AG08395 (cell line): ENCODE data around the gene ZFAND2B.
A peak's percentile ranks its signal among the peaks of the same experiment; 100 is the strongest.

Experiments
- DNase-seq: peaks from one replicate; pipeline ENCODE4 v3.0.0; 2012; ENCODE audit warnings: mixed read lengths, low spot score

Gene ZFAND2B

GRCh38 chr2:219204425-219205164 lies 2.0 kb upstream of the ZFAND2B start:
- no peak for DNase-seq

GRCh38 chr2:219205165-219205538 lies 1.4 kb upstream of the ZFAND2B start:
- DNase-seq = no peak

GRCh38 chr2:219205981-219206327 lies 628 bp upstream of the ZFAND2B start:
- DNase-seq = no peak

GRCh38 chr2:219207134-219207883 lies 727 bp downstream of the ZFAND2B start:
- DNase-seq = no peak

GRCh38 chr2:219207884-219208740 lies 1.5 kb downstream of the ZFAND2B start:
- DNase-seq = peak; percentile 37

- DNase-seq = no peak
Measured at GRCh38 chr2:219209236-219210195, 2.9 kb downstream of the ZFAND2B start.

GRCh38 chr2:219210196-219210885 lies 3.8 kb downstream of the ZFAND2B start:
- no peak for DNase-seq

GRCh38 chr2:219210886-219211362 lies 4.3 kb downstream of the ZFAND2B start:
- no peak for DNase-seq

- DNase-seq = no peak
Measured at GRCh38 chr2:219213026-219213415, 6.4 kb downstream of the ZFAND2B start.

- no peak for DNase-seq
Measured at GRCh38 chr2:219213486-219214071, 7.0 kb downstream of the ZFAND2B start.

GRCh38 chr2:219214141-219214540 lies 7.6 kb downstream of the ZFAND2B start:
- DNase-seq = no peak

- DNase-seq = no peak
Measured at GRCh38 chr2:219214786-219215185, 8.2 kb downstream of the ZFAND2B start.

GRCh38 chr2:219215871-219216534 lies 9.4 kb downstream of the ZFAND2B start:
- DNase-seq = no peak

- no peak for DNase-seq
Measured at GRCh38 chr2:219216535-219216915, 9.9 kb downstream of the ZFAND2B start.

- DNase-seq = peak; percentile 71
Measured at GRCh38 chr2:219218217-219218731, 11.7 kb downstream of the ZFAND2B start.

GRCh38 chr2:219218732-219219701 lies 12.4 kb downstream of the ZFAND2B start, which contains the start of gene ABCB6:
Gene ABCB6, minus strand, starts transcription at chr2:219218958. Its CDS starts 285 bp downstream, at chr2:219218673.
- peak; percentile 96 for DNase-seq

GRCh38 chr2:219219784-219220532 lies 13.4 kb downstream of the ZFAND2B start:
- DNase-seq = no peak
